Upper lobe of left lung (tissue), 4 donors: Measurements from ENCODE around the gene TCP11L2.

ENCODE experiments used
- CTCF ChIP-seq, 6 experiments: fragments of 450-650 bp in 4 of 6; fragments of 200-600 bp in 2 of 6; sonication (generic) in 2 of 6; IDR thresholded peaks; one replicate each; pipeline ENCODE4 v1.5.1; 2016 to 2019; ENCODE audit warnings: antibody characterized with exemption in 6 of 6
- POLR2A ChIP-seq, 4 donors: fragments of 450-650 bp; IDR thresholded peaks; one replicate each; pipeline ENCODE4 v1.5.1; 2016 to 2017; ENCODE audit warnings: antibody characterized with exemption in 4 of 4, mild to moderate bottlenecking in 2 of 4

- TF ChIP-seq CTCF (IDR thresholded peaks at IDR 0.05) (no peak), POLR2A (IDR thresholded peaks at IDR 0.05) (no peak)
Observed at GRCh38 chr12:106362971-106363370, 60.4 kb downstream of the TCP11L2 start.
